Superior temporal gyrus (tissue), 1 donor: Measurements from ENCODE around the gene PIEZO2.
A peak's percentile ranks its signal among the peaks of the same experiment; 100 is the strongest.
"Not testable (repeated sequence)": the region's sequence is repeated elsewhere in the genome, so short reads cannot be mapped to it uniquely, and the experiment has no call there.

Source experiments
- DNase-seq: peaks from one replicate; pipeline ENCODE4 v3.0.0-alpha.2; 2016; ENCODE audit errors: extremely low spot score

PIEZO2 gene

GRCh38 chr18:10973567-10974203 is 175.7 kb downstream of the PIEZO2 start:
- DNase-seq: peak; percentile 18

DNA sequence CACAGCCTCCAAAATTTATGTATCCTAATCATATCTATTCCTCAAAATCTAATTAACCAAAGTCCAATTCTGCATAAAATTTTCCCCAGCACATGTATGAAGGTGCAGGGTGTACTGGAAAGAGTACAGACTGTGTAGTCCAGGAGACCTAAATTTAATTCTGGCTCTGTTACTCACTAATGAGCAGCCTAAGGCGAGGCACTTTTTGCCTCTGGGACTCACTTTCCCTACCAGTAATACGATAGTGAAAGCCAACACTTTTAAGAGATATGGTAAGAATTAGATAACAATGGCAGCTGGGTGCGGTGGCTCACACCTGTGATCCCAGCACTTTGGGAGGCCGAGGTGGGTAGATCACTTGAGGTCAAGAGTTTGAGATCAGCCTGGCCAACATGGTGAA is 177.7 kb downstream of the PIEZO2 start:
- no peak for DNase-seq

- DNase-seq: no peak
Measured at GRCh38 chr18:10965119-10965518, 184.2 kb downstream of the PIEZO2 start.

- no peak for DNase-seq
Measured at GRCh38 chr18:10953672-10954071, 195.7 kb downstream of the PIEZO2 start.

GRCh38 chr18:10951631-10952544 is 197.5 kb downstream of the PIEZO2 start:
- no peak for DNase-seq

DNA sequence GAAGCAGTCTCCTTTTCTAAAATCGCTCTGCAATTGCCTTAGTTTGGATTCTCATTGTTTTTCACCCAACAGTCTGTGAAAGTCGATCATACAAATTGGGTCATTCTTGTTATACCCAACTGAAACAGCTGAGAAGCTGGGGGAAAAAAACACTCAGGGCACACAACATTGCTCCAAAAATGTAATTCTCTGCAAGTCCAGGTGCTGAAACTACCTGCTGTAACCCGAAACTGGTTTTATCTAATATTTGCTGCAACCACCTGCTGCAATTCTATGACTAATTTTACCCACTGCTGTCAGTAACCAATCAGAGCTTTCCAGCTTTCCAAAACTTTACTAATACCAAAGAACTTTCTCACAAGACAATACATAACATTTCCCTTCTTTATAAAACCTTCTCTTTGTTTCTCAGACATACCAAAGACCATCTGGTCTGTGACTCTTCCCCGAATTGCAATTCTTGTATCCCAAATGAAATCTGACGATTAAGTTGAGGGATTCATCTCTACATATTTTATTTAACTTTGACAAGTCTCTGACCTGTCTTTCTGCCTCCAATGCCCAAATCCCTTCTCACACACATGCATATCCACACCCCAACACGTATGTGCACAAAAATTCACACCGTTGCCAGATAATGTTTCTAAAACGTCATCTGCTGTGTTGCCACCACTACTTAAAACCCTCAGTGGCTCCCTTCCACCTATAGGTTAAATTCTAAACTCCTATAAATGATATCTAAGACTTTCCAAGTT is 198.3 kb downstream of the PIEZO2 start:
- DNase-seq: no peak

DNA sequence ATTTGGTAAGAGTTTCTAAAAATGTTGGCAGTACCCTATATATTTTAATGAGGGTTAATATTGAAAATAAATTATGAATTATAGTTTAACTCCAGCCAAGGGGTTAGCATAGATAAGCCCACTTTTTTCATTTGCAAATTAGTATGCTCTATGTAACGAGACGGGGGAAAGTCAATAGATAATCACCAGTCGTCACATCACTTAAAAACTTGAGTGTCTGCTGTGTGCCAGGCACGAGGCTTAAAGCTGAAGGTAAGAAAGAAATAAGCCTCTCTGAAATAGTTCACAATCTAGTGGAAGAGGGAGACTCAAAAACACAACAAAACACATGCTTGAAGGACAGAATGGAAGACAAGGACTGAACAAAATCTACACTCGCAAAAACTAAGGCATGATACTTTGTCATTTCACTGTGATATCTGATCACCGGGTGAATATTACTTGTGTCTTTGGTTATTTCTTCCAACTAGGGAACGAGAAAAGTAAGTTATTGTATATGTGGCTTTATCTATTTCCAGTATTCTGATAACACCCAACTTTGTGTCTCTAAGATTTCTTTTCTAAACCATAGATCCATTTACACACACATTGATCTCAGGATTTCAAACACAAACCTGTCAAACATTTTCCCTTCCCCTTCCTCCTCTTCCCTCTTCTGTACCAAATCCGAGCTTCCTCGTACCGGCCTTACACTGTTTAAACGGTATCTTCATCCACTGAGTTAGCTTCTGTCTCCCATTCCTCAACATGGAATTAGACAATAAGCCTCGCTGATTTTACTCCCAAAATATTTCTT is 199.1 kb downstream of the PIEZO2 start:
- no peak for DNase-seq

DNA sequence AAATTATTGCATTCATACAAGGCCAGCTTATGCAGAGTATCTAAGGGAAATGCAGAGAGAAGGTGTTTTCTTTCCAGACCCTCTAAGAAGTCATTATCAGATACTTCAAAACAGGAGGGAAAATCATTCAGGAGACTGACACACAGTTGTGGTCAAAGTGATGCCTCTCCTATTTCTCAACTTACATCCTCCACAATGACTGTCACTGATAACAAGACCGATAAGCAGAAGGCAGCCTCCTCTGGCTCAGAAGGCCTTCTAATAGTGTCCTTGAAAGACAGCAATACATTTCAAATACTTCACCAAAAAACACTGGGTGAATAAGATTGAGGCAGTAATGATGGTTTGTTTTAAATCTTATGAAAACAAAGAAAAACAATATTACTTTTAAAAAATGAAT is 199.7 kb downstream of the PIEZO2 start:
- DNase-seq: no peak

DNA sequence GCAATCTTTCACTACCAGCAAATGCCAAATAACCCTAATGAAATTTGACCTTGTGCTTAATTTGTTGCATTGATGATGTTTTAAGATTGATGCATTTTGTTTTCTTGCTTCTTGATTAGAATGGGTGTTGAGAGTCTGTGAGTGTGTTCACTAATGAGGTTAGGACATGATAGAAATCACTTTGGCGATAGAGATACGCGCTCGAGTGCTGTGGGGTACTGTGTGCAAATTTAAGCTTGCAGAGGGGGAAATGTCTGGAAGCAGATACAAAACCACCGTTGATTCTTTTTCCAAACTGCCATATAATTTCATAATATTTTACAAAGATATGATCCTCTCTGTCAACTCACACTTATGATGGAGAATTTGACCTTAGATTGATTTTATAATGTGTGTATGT is 200.9 kb downstream of the PIEZO2 start:
- no peak for DNase-seq

- DNase-seq: no peak
Measured at GRCh38 chr18:10946058-10946457, 203.3 kb downstream of the PIEZO2 start.

DNA sequence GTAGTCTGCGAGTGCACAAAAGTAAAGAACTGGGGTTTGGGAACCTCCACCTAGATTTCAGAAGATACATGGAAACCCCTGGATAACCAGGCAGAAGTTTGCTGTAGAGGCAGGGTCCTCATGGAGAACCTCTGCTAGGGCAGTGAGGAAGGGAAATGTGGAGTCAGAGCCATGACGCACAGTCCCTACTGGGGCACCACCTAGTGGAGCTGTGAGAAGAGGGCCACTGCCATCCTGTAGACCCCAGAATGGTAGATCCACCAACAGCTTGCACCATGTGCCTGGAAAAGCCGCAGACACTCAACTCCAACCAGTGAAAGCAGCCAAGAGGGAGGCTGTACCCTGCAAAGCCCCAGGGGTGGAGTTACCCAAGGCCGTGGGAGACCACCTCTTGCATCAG is 206.4 kb downstream of the PIEZO2 start:
- DNase-seq: no peak

- DNase-seq: no peak
Measured at GRCh38 chr18:10939822-10940221, 209.5 kb downstream of the PIEZO2 start.

DNA sequence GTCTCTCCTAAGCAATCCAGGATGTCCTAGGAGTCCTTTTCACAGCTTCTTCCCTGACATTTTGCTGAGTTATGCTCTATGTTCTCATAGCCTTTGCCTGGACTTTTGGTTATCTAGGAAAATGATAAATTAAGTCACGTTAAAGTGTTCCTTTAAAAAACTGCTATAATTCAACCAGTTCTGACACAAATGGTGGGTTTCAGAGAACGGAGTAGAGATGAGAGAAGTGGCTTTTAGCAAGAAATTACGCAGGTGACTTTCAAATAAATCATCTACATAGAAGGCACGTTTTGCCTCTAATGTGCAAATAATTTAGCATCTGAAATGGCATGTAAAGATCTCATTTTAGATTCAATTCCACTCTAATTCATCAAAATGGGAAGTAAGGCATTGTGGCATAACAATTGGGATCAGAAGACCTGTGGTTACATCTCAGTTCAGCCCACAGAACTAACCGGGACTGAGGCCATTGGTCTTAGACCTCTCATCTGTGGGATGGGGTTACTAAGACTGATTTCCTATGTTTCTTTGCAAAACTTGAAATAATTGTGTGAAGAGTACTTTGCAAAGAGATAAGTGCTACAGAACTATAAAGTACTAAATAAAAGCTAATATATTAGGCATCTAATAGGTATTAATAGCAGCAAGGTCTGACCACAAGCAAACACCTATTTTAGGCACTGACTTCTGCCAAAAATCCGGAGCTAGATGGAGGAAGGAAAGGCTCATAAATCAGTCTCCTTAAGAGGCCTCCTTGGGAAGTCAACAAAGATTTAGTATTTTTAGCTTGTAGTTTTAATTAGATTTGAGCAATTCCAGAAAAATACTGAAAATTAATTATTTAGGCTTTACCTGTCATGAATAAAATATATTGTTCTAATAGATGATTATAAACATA is 211.4 kb downstream of the PIEZO2 start:
- no peak for DNase-seq

GRCh38 chr18:10936176-10937053 is 213.0 kb downstream of the PIEZO2 start:
- no peak for DNase-seq

GRCh38 chr18:10935588-10935987 is 213.8 kb downstream of the PIEZO2 start:
- no peak for DNase-seq

DNA sequence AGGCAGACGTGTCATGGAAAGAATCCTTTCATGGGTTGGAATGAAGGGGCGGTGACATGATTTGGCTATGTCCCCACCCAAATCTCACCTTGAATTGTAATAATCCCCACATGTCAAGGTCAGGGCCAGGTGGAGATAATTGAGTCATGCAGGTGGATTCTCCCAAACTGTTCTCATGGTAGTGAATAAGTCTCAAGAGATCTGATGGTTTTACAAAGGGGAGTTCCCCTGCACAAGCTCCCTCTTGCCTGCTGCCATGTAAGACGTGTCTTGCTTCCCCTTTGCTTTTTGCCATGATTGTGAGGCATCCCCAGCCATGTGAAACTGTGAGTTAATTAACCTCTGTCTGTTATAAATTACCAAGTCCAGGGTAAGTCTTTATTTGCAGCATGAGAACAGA is 215.7 kb downstream of the PIEZO2 start:
- not testable (repeated sequence) for DNase-seq

GRCh38 chr18:10930076-10930475 is 219.3 kb downstream of the PIEZO2 start:
- no peak for DNase-seq

- no peak for DNase-seq
Measured at GRCh38 chr18:10928772-10929373, 220.5 kb downstream of the PIEZO2 start.
